Right lobe of liver (tissue), 6 donors: ENCODE data around the gene PLVAP. TPM values are rescaled to one million over a fixed set of nuclear protein-coding genes. Genes with fewer than 3 reads are reported as not detected.

Source experiments
- ATAC-seq, 4 donors: fragments of 200-7000 bp; cut with Tn5 transposase; one replicate each; pipeline ENCODE4 v1.9.1; 2020; ENCODE audit warnings: mild to moderate bottlenecking in 4 of 4, moderate library complexity in 4 of 4
- DNase-seq, 3 donors: peaks; one replicate each; pipeline ENCODE4 v3.0.0-alpha.2; 2020
- H3K27ac ChIP-seq, 3 donors: fragments of 200-600 bp; one replicate each; pipeline ENCODE4 v1.8.0; 2022
- H3K27me3 ChIP-seq, 2 donors: fragments of 200-600 bp; one replicate each; pipeline ENCODE4 v1.8.0; 2022
- H3K36me3 ChIP-seq, 4 donors: fragments of 200-600 bp; sonication (generic) in 1 of 4; one replicate each; pipeline versions ENCODE4 v1.5.1 to v1.8.0; 2017 to 2022; ENCODE audit warnings: control low read depth in 1 of 4
- H3K4me1 ChIP-seq, 4 donors: fragments of 200-600 bp; sonication (generic) in 1 of 4; one replicate each; pipeline versions ENCODE4 v1.5.1 to v1.8.0; 2017 to 2022; ENCODE audit warnings: control low read depth in 1 of 4
- H3K4me3 ChIP-seq, 3 donors: fragments of 200-600 bp; one replicate each; pipeline ENCODE4 v1.8.0; 2022
- H3K9me3 ChIP-seq, 4 donors: fragments of 200-600 bp; sonication (generic) in 1 of 4; one replicate each; pipeline versions ENCODE4 v1.5.1 to v1.8.0; 2017 to 2022; ENCODE audit warnings: control low read depth in 1 of 4
- CTCF ChIP-seq, 4 donors: fragments of 200-600 bp in 3 of 4; fragments of 450-650 bp in 1 of 4; IDR thresholded peaks; one replicate each; pipeline versions ENCODE4 v1.5.1 to v1.8.0; 2016 to 2022; ENCODE audit warnings: antibody characterized with exemption in 4 of 4, mild to moderate bottlenecking in 2 of 4
- POLR2A ChIP-seq: fragments of 450-650 bp; IDR thresholded peaks from one replicate; pipeline ENCODE4 v1.6.1; 2017; ENCODE audit warnings: antibody characterized with exemption, mild to moderate bottlenecking
- WGBS: methylation state at CpG from one replicate; pipeline ENCODE4 v1.1.6; 2018; ENCODE audit warnings: low coverage, low lambda C conversion rate; ENCODE audit not compliant: insufficient coverage; ENCODE audit errors: missing lambda C conversion rate; 5-methylcytosine and 5-hydroxymethylcytosine counted together
- intact Hi-C, 2 donors: fragments of 100-400 bp; cut with DNase I; formaldehyde crosslinking; loops; one replicate each; pipeline versions ENCODE4 v1.11.2 to v1.14.1; 2022
- total RNA-seq, 6 experiments: library from RNA; depleted of rRNA in 2 of 6; stranded (reverse); fragments of >200 nt in 2 of 6; fragmentation: NEBNext Ultra II Directional in 3 of 6; extraction: Animal tissue kit (Norgen Biotek cat#: 25700) in 3 of 6; gene quantifications; one replicate each; pipeline versions ENCODE4 v1.1.0 to v1.2.4, GENCODE V29; 2016 to 2023
- donor health status: DM: no; HTN: yes; CAD: no.
- donor health status: DM: no; HTN: no; CAD: no.
- donor health status: DM: no; HTN: no; CAD: no.
- donor health status: DM: no; HTN: yes; CAD: no.
- donor health status: DM: no; HTN: yes; CAD: no.

PLVAP gene
- total RNA-seq, 6 experiments from 2014 or later: 0.78 to 16.6 (median 4.1) TPM

GRCh38 chr19:17314007-17314593, 63.0 kb downstream of the PLVAP start:
- peaks cover 0 to 24% (median 12%) of the 10 kb centered on the region in 4 donors for H3K36me3 ChIP-seq
- no peak overlapping the region for H3K27ac ChIP-seq
- H3K27me3 ChIP-seq: no peaks in the 10 kb centered on the region
- ATAC-seq (no peak), DNase-seq (no peak)
- intact Hi-C loops: no loop called here
- WGBS: 87% methylated on average over 9 of the region's 19 CpGs
- H3K4me3 ChIP-seq: no peak overlapping the region
- TF ChIP-seq POLR2A (no peak), CTCF (IDR thresholded peaks at IDR 0.05) (no peak)
- H3K9me3 ChIP-seq: no peaks in the 10 kb centered on the region
- peaks cover 0 to 10% (median 3%) of the 10 kb centered on the region in 4 donors for H3K4me1 ChIP-seq

GRCh38 chr19:17312189-17313113, 64.7 kb downstream of the PLVAP start:
- Histone ChIP-seq H3K4me3 (no peak overlapping the region), H3K4me1 (peaks cover 0 to 10% (median 3%) of the 10 kb centered on the region in 4 donors), H3K27me3 (no peaks in the 10 kb centered on the region), H3K27ac (no peak overlapping the region), H3K36me3 (peaks cover 0 to 23% (median 12%) of the 10 kb centered on the region in 4 donors), H3K9me3 (no peaks in the 10 kb centered on the region)
- ATAC-seq: no peak
- TF ChIP-seq POLR2A: no peak
- no peak for TF ChIP-seq CTCF (IDR thresholded peaks at IDR 0.05)
- DNase-seq: no peak
- intact Hi-C loops: no loop called here
- 54% methylated on average over 4 of the region's 20 CpGs for WGBS

GRCh38 chr19:17311455-17312188, 65.5 kb downstream of the PLVAP start:
- 67% methylated on average over 9 of the region's 11 CpGs for WGBS
- no peak overlapping the region for H3K27ac ChIP-seq
- H3K4me1 ChIP-seq: peaks cover 0 to 16% (median 6%) of the 10 kb centered on the region in 4 donors
- no peak overlapping the region for H3K4me3 ChIP-seq
- H3K36me3 ChIP-seq: peaks cover 0 to 23% (median 12%) of the 10 kb centered on the region in 4 donors
- H3K9me3 ChIP-seq: no peaks in the 10 kb centered on the region
- DNase-seq (no peak), ATAC-seq (peak in 1 of 4 donors; percentile 1)
- no peaks in the 10 kb centered on the region for H3K27me3 ChIP-seq
- intact Hi-C loops: no loop called here
- TF ChIP-seq POLR2A (no peak), CTCF (IDR thresholded peaks at IDR 0.05) (no peak)

- H3K9me3 ChIP-seq: no peaks in the 10 kb centered on the region
- whole genome bisulfite sequencing: 0% methylated on average over 17 of the region's 23 CpGs
- H3K27ac ChIP-seq: peak overlapping the region in 2 of 3 donors; percentile 38 to 42
- no peak for DNase-seq
- TF ChIP-seq CTCF (IDR thresholded peaks at IDR 0.05): no peak
- TF ChIP-seq POLR2A: no peak
- H3K36me3 ChIP-seq: peaks cover 0 to 13% (median 10%) of the 10 kb centered on the region in 4 donors
- H3K4me1 ChIP-seq: peaks cover 0 to 20% (median 9%) of the 10 kb centered on the region in 4 donors
- intact Hi-C loops: no loop called here
- no peak for ATAC-seq
- no peaks in the 10 kb centered on the region for H3K27me3 ChIP-seq
- peak overlapping the region; percentile 73 to 84 (median 83) for H3K4me3 ChIP-seq
Observed at GRCh38 chr19:17309965-17310461, 67.1 kb downstream of the PLVAP start.
